IgD-negative memory B cell (primary cell): ENCODE results near the gene PYCR2. TPM values are rescaled to one million over a fixed set of nuclear protein-coding genes. Genes with fewer than 3 reads are reported as not detected.
"Not testable (repeated sequence)": the region's sequence is repeated elsewhere in the genome, so short reads cannot be mapped to it uniquely, and the experiment has no call there.

Experiments used
- H3K27ac Mint-ChIP-seq, 3 donors: one replicate each; pipeline ENCODE4 v1.8.0; 2020 to 2022; ENCODE audit warnings: mild to moderate bottlenecking in 3 of 3, mixed read lengths in 3 of 3, moderate library complexity in 1 of 3
- H3K27me3 Mint-ChIP-seq: one replicate; pipeline ENCODE4 v1.8.0; 2021; ENCODE audit warnings: mixed read lengths
- H3K36me3 Mint-ChIP-seq: one replicate; pipeline ENCODE4 v1.8.0; 2020; ENCODE audit warnings: mild to moderate bottlenecking, mixed read lengths
- H3K4me1 Mint-ChIP-seq, 3 donors: one replicate each; pipeline ENCODE4 v1.8.0; 2020 to 2022; ENCODE audit warnings: mixed read lengths in 3 of 3, mild to moderate bottlenecking in 1 of 3
- H3K4me3 Mint-ChIP-seq, 4 donors: one replicate each; pipeline ENCODE4 v1.8.0; 2020 to 2022; ENCODE audit warnings: mild to moderate bottlenecking in 4 of 4, mixed read lengths in 4 of 4, moderate library complexity in 3 of 4
- H3K9me3 Mint-ChIP-seq, 3 donors: one replicate each; pipeline ENCODE4 v1.8.0; 2020 to 2021; ENCODE audit warnings: mixed read lengths in 3 of 3, mild to moderate bottlenecking in 1 of 3
- polyA plus RNA-seq: library from polyadenylated mRNA; unstranded; fragments of 300-500 nt; fragmentation: Illumina TruSeq; gene quantifications from one replicate; pipeline ENCODE4 v1.2.3, GENCODE V29; 2021

PYCR2 gene
- polyA plus RNA-seq, 1 donor from 2014 or later = 68.9 TPM

DNA sequence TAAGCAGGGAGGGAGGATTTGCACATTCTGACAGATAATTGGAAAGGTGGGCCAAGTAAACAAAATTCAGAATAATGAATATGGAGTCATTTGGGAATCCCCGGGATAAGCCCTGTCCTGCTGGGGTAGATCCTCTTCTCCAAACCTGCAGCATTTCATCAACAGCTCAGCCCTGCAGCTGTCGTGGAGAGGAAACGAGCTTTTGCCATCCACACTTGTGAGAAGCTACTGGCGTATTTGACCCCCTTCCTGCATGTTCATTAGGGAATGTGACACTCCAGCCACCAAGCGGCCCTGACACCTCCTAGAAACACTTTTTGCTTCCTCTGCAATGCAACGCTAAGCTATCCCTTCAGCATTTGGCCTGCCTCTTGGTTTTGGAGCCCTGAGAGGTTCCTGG, 25.0 kb upstream of the PYCR2 start:
- no peaks in the 10 kb centered on the region for H3K36me3 Mint-ChIP-seq
- peaks cover 0 to 10% (median 8%) of the 10 kb centered on the region in 3 donors for H3K4me1 Mint-ChIP-seq
- H3K9me3 Mint-ChIP-seq = no peaks in the 10 kb centered on the region
- no peak overlapping the region for H3K27ac Mint-ChIP-seq
- H3K27me3 Mint-ChIP-seq = peaks cover 17% of the 10 kb centered on the region
- H3K4me3 Mint-ChIP-seq = no peak overlapping the region

DNA sequence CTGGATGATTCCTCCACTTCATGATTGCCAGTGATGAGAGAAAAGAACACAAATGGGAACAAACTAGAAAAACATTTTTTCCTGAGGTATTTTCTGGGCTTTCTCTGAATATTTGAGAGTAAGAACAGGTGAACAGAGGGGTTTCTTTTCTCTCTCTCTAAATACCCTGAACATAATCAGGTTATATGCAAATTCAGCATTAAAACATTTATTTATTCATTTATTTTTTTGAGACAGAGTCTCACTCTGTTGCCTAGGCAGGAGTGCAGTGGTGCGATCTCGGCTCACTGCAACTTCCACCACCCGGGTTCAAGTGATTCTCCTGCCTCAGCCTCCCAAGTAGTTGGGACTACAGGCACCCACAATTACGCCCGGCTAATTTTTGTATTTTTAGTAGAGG, 22.8 kb upstream of the PYCR2 start:
- Mint-ChIP-seq H3K27ac (no peak overlapping the region), H3K27me3 (peaks cover 12% of the 10 kb centered on the region), H3K36me3 (no peaks in the 10 kb centered on the region), H3K4me1 (peaks cover 4 to 15% (median 11%) of the 10 kb centered on the region in 3 donors), H3K4me3 (no peak overlapping the region), H3K9me3 (no peaks in the 10 kb centered on the region)

DNA sequence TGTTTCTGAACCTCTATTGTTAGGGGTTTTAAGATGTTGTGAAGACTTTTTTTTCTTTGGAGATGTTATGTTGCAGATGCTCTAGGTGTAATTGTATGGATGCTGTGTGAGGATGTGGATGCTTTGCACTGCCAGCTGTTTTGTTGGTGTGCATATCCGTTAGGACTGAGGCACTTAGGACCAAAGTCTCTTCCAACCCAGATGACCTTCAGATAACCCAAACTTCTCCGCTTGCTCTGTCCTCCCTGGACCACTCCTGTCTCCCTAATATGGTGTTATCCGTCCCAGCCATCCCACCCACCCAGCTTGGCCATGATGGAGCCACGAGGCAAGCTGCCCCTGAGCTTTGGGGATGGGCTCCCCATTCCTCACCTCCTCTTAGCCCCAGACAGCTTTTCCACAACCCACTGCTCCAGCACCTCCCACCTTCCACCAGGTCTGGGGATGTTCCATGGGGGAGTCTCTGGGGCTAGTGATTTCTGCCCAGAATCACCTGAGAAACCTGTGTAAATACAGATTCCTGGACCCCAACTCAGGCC, 22.1 kb upstream of the PYCR2 start:
- H3K4me3 Mint-ChIP-seq = no peak overlapping the region
- H3K4me1 Mint-ChIP-seq = peaks cover 4 to 15% (median 14%) of the 10 kb centered on the region in 3 donors
- H3K27me3 Mint-ChIP-seq = peaks cover 12% of the 10 kb centered on the region
- no peaks in the 10 kb centered on the region for H3K9me3 Mint-ChIP-seq
- no peaks in the 10 kb centered on the region for H3K36me3 Mint-ChIP-seq
- no peak overlapping the region for H3K27ac Mint-ChIP-seq

DNA sequence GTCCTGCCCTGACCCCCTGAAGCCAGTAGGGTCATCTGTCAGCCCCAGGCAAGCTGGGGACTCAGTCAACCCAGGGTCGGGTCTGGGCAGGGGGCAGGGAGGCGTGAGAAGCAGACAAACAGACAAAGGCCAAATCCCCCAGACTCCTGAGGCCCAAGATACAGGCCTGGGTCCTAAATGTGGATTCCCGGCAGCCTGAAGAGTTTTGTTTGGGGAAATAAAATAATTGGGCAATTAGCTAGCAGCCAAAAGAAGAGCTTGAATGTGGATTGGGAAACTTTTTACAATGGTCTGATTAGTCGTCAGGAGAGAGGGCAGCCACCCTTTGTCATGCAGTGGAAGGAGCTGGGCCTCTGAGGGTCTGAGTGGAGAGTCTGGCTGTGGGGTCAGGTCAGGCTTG, 21.5 kb upstream of the PYCR2 start:
- Mint-ChIP-seq H3K36me3 (no peaks in the 10 kb centered on the region), H3K27me3 (peaks cover 10% of the 10 kb centered on the region), H3K27ac (no peak overlapping the region), H3K9me3 (no peaks in the 10 kb centered on the region), H3K4me1 (peaks cover 4 to 15% (median 14%) of the 10 kb centered on the region in 3 donors), H3K4me3 (no peak overlapping the region)

DNA sequence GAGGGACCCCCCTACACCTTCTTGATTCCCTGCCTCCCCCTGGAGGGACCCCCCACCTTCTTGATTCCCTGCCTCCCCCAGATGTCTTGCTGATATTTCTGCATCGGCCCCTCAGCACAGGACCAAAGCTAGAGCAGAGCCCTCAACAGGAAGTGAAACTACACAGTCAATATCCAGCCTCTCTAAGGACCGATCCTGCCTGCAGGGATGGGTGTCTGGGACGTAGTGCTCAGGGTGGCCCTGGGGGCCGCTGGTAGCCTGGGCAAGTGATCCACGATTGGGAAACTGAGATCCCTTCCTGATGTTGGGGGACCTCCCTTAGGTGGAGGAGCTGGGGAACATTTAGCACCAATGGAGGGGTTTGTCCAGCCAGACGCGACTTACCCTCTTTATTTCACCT, 20.9 kb upstream of the PYCR2 start:
- no peaks in the 10 kb centered on the region for H3K9me3 Mint-ChIP-seq
- peak overlapping the region in 2 of 4 donors; percentile 5 to 69 for H3K4me3 Mint-ChIP-seq
- peaks cover 4 to 15% (median 14%) of the 10 kb centered on the region in 3 donors for H3K4me1 Mint-ChIP-seq
- H3K27me3 Mint-ChIP-seq = peaks cover 7% of the 10 kb centered on the region
- H3K27ac Mint-ChIP-seq = no peak overlapping the region
- no peaks in the 10 kb centered on the region for H3K36me3 Mint-ChIP-seq

DNA sequence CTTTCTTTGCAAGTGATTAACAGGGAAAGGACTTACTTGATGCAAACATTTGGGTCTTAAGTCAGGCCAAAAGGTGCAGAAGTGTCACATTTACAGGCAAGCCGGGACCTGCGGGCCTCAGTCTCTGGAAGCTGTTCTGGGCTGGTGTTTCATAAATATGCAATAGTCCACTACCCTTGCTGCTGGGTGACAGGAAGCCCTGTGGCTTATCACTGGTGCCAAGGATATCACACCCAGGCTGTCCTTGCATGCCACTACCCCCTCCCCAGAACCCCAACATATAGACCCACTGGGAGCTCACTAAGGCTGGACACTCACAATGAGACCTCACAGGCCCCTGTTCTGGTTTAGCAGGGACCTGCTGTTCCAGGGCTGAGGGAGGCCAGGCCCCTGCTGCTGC, 20.3 kb upstream of the PYCR2 start:
- Mint-ChIP-seq H3K9me3 (no peaks in the 10 kb centered on the region), H3K4me3 (no peak overlapping the region), H3K4me1 (peaks cover 4 to 15% (median 14%) of the 10 kb centered on the region in 3 donors), H3K27me3 (peaks cover 7% of the 10 kb centered on the region), H3K27ac (no peak overlapping the region), H3K36me3 (no peaks in the 10 kb centered on the region)

DNA sequence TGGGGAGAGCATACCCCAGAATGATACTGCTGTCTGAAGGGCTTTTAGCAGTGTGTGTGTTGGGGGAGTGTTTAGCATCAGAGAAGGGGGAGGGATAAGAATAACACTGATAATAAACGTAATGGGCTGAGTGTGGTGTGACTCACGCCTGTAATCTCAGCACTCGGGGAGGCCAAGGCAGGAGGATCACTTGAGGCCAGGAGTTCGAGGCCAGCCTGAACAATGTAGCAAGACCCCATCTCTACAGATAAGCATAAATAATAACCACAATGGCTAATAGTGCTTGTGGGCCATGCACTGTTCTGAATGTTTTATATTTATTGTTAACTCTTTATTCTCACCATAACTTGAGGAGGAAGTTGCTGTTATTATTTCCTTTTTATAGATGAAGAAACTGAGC, 19.5 kb upstream of the PYCR2 start:
- H3K27ac Mint-ChIP-seq = no peak overlapping the region
- peaks cover 4 to 14% (median 13%) of the 10 kb centered on the region in 3 donors for H3K4me1 Mint-ChIP-seq
- peaks cover 3% of the 10 kb centered on the region for H3K27me3 Mint-ChIP-seq
- no peaks in the 10 kb centered on the region for H3K9me3 Mint-ChIP-seq
- H3K4me3 Mint-ChIP-seq = no peak overlapping the region
- H3K36me3 Mint-ChIP-seq = no peaks in the 10 kb centered on the region

DNA sequence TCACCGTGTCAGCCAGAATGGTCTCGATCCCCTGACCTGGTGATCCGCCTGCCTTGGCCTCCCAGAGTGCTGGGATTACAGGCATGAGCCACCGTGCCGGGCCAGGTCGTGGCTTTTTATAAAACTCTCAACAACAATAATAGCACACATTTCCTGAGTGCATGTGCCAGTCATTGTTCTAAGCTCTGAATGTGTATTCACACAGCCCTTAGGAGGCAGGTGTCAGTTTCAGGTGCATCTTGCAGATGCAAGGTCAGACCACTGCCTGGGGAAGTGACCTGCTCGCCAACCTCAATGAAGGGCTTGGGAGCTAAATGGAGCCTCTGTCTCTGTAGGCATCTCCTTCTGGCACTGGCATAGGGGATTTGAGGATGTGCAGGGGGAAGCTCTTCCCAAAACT, 18.5 kb upstream of the PYCR2 start:
- H3K36me3 Mint-ChIP-seq = no peaks in the 10 kb centered on the region
- peak overlapping the region in 2 of 4 donors; percentile 46 to 51 for H3K4me3 Mint-ChIP-seq
- no peaks in the 10 kb centered on the region for H3K9me3 Mint-ChIP-seq
- H3K27ac Mint-ChIP-seq = peak overlapping the region in 1 of 3 donors; percentile 46
- H3K4me1 Mint-ChIP-seq = peaks cover 4 to 14% (median 13%) of the 10 kb centered on the region in 3 donors
- H3K27me3 Mint-ChIP-seq = peaks cover 3% of the 10 kb centered on the region

DNA sequence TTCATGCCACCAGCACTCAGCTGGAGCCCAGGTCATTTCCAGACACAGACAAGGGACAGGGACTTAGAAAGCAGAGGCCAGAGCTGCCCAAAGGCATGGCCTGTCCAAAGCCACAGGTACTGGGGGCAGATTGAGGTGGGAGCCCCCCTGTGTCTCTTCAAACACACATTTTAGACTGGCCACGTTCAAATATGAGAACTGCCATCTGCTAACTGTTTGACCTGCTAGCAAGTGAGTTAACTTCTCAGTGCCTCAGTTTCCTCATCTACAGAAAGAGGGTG, 17.8 kb upstream of the PYCR2 start:
- Mint-ChIP-seq H3K27ac (peak overlapping the region in 1 of 3 donors; percentile 16), H3K36me3 (no peaks in the 10 kb centered on the region), H3K9me3 (no peaks in the 10 kb centered on the region), H3K27me3 (peaks cover 3% of the 10 kb centered on the region), H3K4me3 (peak overlapping the region in 2 of 4 donors; percentile 8 to 43), H3K4me1 (peaks cover 4 to 14% (median 12%) of the 10 kb centered on the region in 3 donors)

DNA sequence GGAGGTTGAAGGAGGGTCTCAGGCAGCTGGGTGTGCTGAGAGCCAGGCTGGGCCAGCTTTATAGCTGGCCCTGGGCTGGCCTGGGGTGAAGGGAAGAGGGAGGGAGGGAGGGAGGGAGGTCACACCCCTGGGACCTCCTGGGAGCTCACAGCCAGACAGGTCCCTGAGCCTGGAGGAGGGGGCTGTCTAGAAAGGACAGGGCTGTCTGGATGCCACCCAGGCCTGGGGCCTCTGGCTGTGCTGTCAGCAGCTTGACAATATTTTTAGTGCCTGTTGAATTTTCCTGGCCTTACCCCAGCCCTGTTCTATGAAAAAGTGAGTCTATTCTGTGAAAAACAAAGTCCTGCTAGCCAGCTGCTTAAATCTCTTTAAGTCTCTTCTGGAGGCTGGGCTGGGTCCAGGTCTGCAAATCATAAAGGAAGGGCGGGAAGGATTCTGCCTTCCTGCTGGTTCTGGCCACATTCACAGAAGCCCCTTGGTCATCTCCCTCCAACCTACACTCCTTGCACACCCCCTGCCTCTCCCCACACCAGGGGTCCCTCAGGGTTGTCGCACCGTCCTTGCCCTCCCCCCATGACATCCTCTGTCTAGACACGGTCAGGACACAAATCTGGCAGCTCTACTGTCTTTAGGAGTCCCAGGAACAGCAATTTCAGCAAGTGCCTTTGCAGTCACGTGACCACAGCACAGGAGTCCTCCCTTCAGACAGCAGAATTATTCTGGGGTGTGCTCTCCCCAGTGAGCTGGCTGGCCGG, 17.3 kb upstream of the PYCR2 start, which contains the start of gene LEFTY2:
Gene LEFTY2 (minus strand): TSS at position 34 of the 755 bp plus-strand sequence. CDS start 80 bp downstream, outside the sequence.
- Mint-ChIP-seq H3K36me3 (no peaks in the 10 kb centered on the region), H3K9me3 (no peaks in the 10 kb centered on the region), H3K4me1 (peaks cover 4 to 16% (median 14%) of the 10 kb centered on the region in 3 donors), H3K27me3 (peaks cover 3% of the 10 kb centered on the region), H3K27ac (peak within 1 kb of the TSS in 1 of 3 donors; percentile 16), H3K4me3 (peak within 1 kb of the TSS in 2 of 4 donors; percentile 8 to 43)

DNA sequence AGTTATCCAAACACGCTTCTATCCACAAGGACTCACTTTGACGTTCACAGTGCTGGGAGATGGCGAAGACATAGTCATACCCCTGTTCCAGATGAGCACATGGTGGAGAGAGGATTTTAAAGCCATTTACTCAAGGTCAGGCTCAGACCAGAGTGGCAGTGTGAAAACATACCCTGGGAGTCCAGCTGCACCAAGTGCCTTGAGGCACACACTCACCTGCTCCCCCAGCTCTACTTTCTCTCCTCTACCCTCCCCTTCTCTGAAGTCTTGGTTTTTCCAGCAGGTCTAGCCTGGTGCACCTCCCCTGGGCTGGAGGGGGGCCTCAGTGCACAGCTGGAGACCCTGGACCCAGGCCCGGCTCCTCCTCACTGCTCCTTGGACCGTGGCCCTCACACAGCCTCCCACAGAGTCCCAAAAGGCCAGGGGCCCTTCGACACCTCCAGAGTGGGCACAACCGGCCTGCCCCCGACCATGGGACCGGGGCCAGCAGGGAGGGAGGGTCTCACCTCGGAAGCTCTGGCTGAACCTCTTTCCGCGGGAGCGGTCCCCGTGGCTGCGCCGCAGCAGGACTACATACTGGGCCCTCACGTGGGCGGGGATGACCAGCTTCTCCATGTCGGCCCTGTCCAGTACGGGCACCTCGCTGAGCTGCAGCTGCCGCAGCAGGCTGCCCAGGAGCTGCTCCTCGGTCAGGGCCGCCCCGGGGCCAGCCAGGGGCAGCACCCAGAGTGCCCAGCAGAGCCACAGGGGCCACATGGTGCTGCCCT, 16.5 kb upstream of the PYCR2 start:
- no peak overlapping the region for H3K27ac Mint-ChIP-seq
- no peaks in the 10 kb centered on the region for H3K9me3 Mint-ChIP-seq
- H3K27me3 Mint-ChIP-seq = peaks cover 3% of the 10 kb centered on the region
- no peaks in the 10 kb centered on the region for H3K36me3 Mint-ChIP-seq
- no peak overlapping the region for H3K4me3 Mint-ChIP-seq
- H3K4me1 Mint-ChIP-seq = peaks cover 4 to 16% (median 14%) of the 10 kb centered on the region in 3 donors

DNA sequence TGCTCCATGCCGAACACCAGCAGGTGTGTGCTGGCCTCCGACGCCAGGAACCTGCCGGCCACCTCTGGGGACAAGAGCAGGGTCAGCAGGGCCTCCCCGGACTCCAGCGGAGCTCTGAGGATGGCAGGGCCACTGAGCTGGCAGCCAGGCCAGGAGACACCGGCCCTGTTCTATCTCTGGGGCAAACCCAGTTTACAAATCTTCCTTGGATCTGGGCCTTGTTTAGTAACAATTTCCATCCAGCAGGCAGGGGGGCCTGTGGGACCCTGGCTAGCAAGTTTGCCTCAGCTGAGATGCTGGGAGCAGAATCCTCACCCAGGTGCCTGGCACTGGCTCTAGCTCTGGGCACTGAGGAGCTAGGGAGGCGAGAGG, 15.9 kb upstream of the PYCR2 start:
- not testable (repeated sequence) for H3K27me3 Mint-ChIP-seq, H3K9me3 Mint-ChIP-seq, H3K36me3 Mint-ChIP-seq, H3K27ac Mint-ChIP-seq, H3K4me3 Mint-ChIP-seq
- H3K4me1 Mint-ChIP-seq = peaks cover 4 to 11% (median 11%) of the 10 kb centered on the region in 3 donors

DNA sequence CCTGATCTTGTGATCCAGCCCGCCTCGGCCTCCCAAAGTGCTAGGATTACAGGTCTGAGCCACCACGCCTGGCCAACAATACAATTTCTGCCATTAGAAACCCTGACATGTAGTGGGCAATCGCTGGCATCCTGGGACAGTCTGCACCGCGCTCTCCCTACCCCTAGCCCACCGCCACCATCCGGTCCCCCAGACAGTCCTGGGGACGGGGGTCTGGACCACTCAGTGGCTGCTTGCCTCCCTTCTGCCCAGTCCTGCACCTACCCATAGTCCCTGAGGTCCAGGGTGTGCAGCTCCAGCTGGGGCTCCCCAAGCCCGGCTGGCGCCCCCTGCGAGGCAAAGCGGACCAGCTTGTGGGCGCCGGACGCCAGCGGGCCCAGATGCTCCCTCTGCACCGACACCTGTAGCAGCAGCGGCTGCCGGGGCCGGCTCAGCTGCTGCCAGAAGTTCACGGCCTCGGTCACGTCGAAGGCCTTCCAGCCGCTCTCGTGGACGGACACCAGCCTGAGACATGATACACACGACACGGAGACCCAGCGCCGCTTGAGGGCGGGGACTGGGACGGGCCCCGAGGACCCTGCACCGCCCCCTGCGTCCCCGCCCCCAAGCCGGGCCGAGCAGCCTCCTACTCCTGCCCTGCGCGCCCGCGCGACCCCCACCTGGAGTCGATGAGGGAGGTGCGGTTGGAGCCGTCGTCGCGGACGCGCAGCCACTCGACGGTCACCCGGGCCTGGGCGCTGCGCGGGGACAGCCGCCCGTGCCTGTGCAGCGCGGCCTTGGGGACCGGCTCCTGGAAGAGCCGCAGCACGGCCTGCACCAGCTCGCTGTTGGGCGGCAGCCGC, 15.3 kb upstream of the PYCR2 start:
- not testable (repeated sequence) for H3K4me1 Mint-ChIP-seq, H3K36me3 Mint-ChIP-seq, H3K9me3 Mint-ChIP-seq, H3K27ac Mint-ChIP-seq, H3K4me3 Mint-ChIP-seq, H3K27me3 Mint-ChIP-seq

DNA sequence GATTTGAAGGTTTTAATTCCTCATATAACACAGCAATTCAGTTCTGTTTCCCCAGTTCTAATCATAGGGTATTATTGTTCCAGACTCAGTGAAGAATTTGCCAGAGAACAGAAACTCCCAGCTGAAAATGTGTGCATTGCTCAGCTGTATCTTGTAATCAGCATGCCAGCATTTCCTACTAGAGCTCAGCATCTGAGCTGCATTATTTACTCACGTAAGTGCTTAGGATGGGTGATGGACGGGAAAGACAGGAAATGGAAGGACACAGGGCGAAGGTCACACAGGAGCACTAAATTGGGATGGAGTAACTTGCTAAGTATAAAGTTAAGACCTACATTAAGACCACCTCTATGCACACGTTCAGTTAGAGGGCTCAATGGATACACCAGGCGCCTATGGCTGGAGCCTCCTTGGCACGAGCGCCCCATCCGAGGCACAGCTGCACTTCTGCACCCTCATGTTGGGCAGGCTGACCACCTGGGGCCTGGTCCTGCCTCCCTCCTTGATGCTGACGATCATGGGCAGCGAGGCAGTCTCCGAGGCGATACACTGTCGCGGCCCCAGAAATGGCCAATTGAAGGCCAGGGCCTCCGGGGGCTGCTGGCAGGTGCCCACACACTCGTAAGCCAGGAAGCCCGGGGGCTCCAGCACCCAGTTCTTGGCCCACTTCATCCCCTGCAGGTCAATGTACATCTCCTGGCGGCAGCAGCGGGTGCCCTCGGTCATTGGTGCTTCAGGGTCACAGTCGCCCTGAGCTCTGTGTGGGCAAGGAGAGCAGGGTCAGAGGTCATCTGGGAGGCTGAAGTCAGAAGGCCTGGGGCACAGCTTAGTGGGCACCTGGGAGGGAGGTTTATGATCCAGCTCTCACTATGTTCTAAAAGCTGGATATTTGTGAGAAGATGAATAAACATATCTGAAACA, 13.3 kb upstream of the PYCR2 start:
- Mint-ChIP-seq H3K27ac (no peak overlapping the region), H3K36me3 (no peaks in the 10 kb centered on the region)

More for the DNA sequence above, 13.3 kb upstream of the PYCR2 start:
- Mint-ChIP-seq H3K4me3 (peak overlapping the region in 1 of 4 donors; percentile 55), H3K27me3 (no peaks in the 10 kb centered on the region), H3K9me3 (no peaks in the 10 kb centered on the region), H3K4me1 (peaks cover 3 to 8% (median 4%) of the 10 kb centered on the region in 3 donors)
